Measurements from ENCODE around the gene SMURF2.

DNA sequence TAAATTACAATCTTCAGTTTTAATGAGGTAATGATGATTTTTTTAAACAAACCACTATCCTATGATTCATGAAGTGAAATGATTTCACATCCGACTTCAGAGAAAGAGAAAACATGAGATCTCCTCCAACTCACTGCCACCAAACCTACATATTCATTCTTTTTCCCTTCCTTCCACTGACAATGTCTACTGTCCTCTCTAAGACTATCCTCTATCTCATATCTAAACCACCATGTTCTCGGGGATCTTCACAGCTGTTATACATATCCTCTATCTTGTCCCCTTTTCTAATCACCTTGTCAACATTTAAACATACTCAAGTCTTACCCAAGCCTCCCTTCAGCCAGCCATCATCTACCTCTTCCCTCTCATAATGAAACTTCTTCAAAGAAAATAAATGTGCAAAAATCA lies 53.5 kb downstream of the SMURF2 start:
- TF ChIP-seq CTCF (conservative IDR thresholded peaks at IDR 0.05) = no peak
- TF ChIP-seq EZH2 (IDR thresholded peaks at IDR 0.05; ENCODE audit: low read depth) = no peak

All from PC-9 (cell line).